ENCODE results near the gene SPON2. TPM values are rescaled to one million over a fixed set of nuclear protein-coding genes. Genes with fewer than 3 reads are reported as not detected.

SPON2 gene
- total RNA-seq, 1 donor = 38.7 TPM

DNA sequence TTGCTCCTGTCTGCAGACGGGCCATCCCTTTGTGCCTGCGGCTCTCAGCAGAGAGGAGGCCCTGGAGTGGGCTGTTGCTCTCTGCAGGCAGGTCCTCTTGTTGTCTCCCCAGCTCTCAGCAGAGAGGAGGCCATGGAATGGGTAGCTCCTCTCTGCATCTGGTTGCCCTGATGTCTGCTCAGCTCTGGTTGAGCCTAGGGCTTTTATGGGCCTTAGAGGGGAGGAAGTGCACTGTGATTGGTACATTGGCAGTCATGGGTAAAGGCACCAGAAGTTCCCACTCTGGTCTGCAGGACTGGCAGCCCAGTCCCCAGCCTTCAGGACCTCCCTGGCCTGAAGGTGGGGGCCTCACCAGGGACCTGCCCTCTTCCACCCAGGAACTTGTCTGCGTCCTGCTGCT is 21.5 kb downstream of the SPON2 start:
- DNase-seq (ENCODE audit: insufficient read length, low spot score, missing footprints) = peak; percentile 51
- H4K20me1 ChIP-seq (ENCODE audit: insufficient read depth, low read length) = no peaks in the 10 kb centered on the region
- H3K4me2 ChIP-seq (ENCODE audit: insufficient read depth, low read length) = no peak overlapping the region
- peaks cover 6% of the 10 kb centered on the region for H3K4me1 ChIP-seq (ENCODE audit: insufficient read depth, low read length)
- no peaks in the 10 kb centered on the region for H3K9me3 ChIP-seq (ENCODE audit: low read depth, low read length)
- TF ChIP-seq, protein P1, sequence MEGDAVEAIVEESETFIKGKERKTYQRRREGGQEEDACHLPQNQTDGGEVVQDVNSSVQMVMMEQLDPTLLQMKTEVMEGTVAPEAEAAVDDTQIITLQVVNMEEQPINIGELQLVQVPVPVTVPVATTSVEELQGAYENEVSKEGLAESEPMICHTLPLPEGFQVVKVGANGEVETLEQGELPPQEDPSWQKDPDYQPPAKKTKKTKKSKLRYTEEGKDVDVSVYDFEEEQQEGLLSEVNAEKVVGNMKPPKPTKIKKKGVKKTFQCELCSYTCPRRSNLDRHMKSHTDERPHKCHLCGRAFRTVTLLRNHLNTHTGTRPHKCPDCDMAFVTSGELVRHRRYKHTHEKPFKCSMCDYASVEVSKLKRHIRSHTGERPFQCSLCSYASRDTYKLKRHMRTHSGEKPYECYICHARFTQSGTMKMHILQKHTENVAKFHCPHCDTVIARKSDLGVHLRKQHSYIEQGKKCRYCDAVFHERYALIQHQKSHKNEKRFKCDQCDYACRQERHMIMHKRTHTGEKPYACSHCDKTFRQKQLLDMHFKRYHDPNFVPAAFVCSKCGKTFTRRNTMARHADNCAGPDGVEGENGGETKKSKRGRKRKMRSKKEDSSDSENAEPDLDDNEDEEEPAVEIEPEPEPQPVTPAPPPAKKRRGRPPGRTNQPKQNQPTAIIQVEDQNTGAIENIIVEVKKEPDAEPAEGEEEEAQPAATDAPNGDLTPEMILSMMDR (IDR thresholded peaks at IDR 0.05; ENCODE audit: extremely low read depth, low read depth, low read length) = no peak
- H3K36me3 ChIP-seq (ENCODE audit: insufficient read depth, low read length) = no peaks in the 10 kb centered on the region
- H3K4me3 ChIP-seq (ENCODE audit: insufficient read depth, low read length) = no peak overlapping the region
- H3K79me2 ChIP-seq (ENCODE audit: insufficient read depth, low read length) = no peaks in the 10 kb centered on the region
- H3K27me3 ChIP-seq (ENCODE audit: insufficient read depth, low read length) = no peaks in the 10 kb centered on the region
- H2AFZ ChIP-seq (ENCODE audit: low read length) = no peak overlapping the region
- no peak overlapping the region for H3K27ac ChIP-seq (ENCODE audit: low read depth, low read length)

DNA sequence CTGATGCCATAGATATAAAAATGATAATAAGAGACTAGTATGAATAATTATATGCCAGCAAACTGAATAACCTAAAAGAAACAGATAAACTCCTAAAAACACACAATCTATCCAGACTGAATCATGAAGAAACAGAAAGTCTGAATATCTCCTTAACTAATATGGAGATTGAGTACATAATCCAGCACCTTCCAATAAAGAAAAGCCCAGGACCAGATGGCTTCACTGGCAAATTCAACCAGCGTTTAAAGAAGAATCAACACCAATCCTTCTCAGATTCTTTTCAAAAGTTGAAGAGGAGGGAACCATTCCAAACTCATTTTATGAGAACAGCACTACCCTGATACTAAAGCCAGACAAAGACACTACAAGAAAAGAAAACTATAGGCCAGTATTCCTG is 32.5 kb downstream of the SPON2 start:
- H3K4me2 ChIP-seq (ENCODE audit: insufficient read depth, low read length) = no peak overlapping the region
- no peak overlapping the region for H3K4me3 ChIP-seq (ENCODE audit: insufficient read depth, low read length)
- H4K20me1 ChIP-seq (ENCODE audit: insufficient read depth, low read length) = peaks cover 3% of the 10 kb centered on the region
- H3K4me1 ChIP-seq (ENCODE audit: insufficient read depth, low read length) = no peaks in the 10 kb centered on the region
- TF ChIP-seq, protein P1 (IDR thresholded peaks at IDR 0.05; ENCODE audit: extremely low read depth, low read depth, low read length) = no peak
- peaks cover 8% of the 10 kb centered on the region for H3K27me3 ChIP-seq (ENCODE audit: insufficient read depth, low read length)
- H2AFZ ChIP-seq (ENCODE audit: low read length) = no peak overlapping the region
- no peak for DNase-seq (ENCODE audit: insufficient read length, low spot score, missing footprints)
- H3K9me3 ChIP-seq (ENCODE audit: low read depth, low read length) = no peaks in the 10 kb centered on the region
- no peaks in the 10 kb centered on the region for H3K36me3 ChIP-seq (ENCODE audit: insufficient read depth, low read length)
- H3K79me2 ChIP-seq (ENCODE audit: insufficient read depth, low read length) = no peaks in the 10 kb centered on the region
- H3K27ac ChIP-seq (ENCODE audit: low read depth, low read length) = no peak overlapping the region

DNA sequence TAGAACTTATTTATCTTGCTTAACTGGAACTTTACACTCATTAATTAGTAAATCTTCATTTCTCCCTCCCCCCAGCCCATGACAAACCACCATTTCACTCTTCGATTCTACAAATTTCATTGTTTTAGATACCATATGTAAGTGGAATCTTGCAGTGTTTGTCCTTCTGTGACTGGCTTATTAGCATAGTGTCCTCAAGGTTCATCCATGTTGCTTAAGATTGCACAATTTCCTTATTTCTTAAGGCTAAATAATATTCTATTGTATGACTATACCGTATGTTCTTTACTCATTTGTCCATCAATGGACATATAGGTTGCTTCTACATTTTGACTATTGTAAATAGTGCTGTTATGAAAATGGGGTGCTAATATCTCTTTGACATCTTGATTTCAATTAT is 34.5 kb downstream of the SPON2 start:
- no peak for DNase-seq (ENCODE audit: insufficient read length, low spot score, missing footprints)
- Histone ChIP-seq H3K27ac (ENCODE audit: low read depth, low read length) (no peak overlapping the region), H4K20me1 (ENCODE audit: insufficient read depth, low read length) (no peaks in the 10 kb centered on the region), H2AFZ (ENCODE audit: low read length) (no peak overlapping the region), H3K4me2 (ENCODE audit: insufficient read depth, low read length) (peak overlapping the region; percentile 35), H3K27me3 (ENCODE audit: insufficient read depth, low read length) (peaks cover 8% of the 10 kb centered on the region), H3K36me3 (ENCODE audit: insufficient read depth, low read length) (no peaks in the 10 kb centered on the region), H3K79me2 (ENCODE audit: insufficient read depth, low read length) (no peaks in the 10 kb centered on the region), H3K4me3 (ENCODE audit: insufficient read depth, low read length) (no peak overlapping the region), H3K9me3 (ENCODE audit: low read depth, low read length) (no peaks in the 10 kb centered on the region), H3K4me1 (ENCODE audit: insufficient read depth, low read length) (no peaks in the 10 kb centered on the region)
- TF ChIP-seq, protein P1 (IDR thresholded peaks at IDR 0.05; ENCODE audit: extremely low read depth, low read depth, low read length) = no peak

DNA sequence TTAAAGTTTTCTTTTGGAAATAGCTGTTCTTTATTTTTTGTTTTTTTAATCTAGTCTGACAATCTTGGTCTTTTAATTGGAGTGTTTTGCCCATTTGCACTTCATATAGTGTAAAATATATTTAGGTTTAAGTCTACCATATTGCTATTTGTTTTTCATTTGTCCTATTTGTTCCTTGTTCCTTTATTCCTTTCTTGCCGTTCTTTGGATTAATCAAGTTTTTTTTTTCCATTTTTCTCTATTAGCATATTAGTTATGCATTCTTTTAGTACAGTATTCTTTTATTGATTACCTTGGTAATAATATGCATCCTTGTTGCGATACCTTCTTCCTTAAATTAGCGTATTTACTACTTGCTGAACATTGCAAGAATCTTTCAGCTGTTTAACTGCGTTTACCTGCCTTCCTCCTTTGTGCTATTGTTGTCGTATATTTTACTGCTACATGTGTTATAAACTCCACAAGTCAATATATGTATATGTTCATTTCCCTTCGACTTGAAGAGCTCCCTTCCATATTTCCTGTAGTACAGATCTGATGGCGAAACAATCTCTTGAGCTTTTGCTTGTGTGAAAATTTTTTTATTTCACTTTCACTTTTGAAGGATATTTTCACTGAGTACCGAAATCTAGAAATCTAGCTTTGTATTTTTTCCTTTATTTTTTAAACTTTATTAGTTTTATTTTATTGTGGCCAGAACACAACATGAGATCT is 35.2 kb downstream of the SPON2 start:
- Histone ChIP-seq H3K27me3 (ENCODE audit: insufficient read depth, low read length) (peaks cover 8% of the 10 kb centered on the region), H3K4me2 (ENCODE audit: insufficient read depth, low read length) (peak overlapping the region; percentile 35), H2AFZ (ENCODE audit: low read length) (no peak overlapping the region), H3K4me1 (ENCODE audit: insufficient read depth, low read length) (no peaks in the 10 kb centered on the region), H3K4me3 (ENCODE audit: insufficient read depth, low read length) (no peak overlapping the region), H3K36me3 (ENCODE audit: insufficient read depth, low read length) (no peaks in the 10 kb centered on the region), H3K79me2 (ENCODE audit: insufficient read depth, low read length) (no peaks in the 10 kb centered on the region), H4K20me1 (ENCODE audit: insufficient read depth, low read length) (no peaks in the 10 kb centered on the region), H3K9me3 (ENCODE audit: low read depth, low read length) (no peaks in the 10 kb centered on the region), H3K27ac (ENCODE audit: low read depth, low read length) (no peak overlapping the region)
- TF ChIP-seq, protein P1 (IDR thresholded peaks at IDR 0.05; ENCODE audit: extremely low read depth, low read depth, low read length) = no peak
- peak; percentile 21 for DNase-seq (ENCODE audit: insufficient read length, low spot score, missing footprints)
